ENCODE measurements around the gene SNX9.
A peak's percentile ranks its signal among the peaks of the same experiment; 100 is the strongest.

SNX9 gene

GRCh38 chr6:157954150-157955117, 131.4 kb downstream of the SNX9 start:
- H3K27ac ChIP-seq (ENCODE audit: low read length, poor library complexity, severe bottlenecking) = no peak overlapping the region

GRCh38 chr6:157955675-157956074, 132.6 kb downstream of the SNX9 start:
- Histone ChIP-seq H2BK15ac (ENCODE audit: low read depth, poor library complexity, severe bottlenecking) (no peak overlapping the region), H3K9me3 (ENCODE audit: control insufficient read depth, low read length) (peaks cover 28% of the 10 kb centered on the region), H3K18ac (ENCODE audit: low read depth in 1 of 2, low read length in 2 of 2) (no peak overlapping the region), H3K14ac (ENCODE audit: low read length in 2 of 2) (no peak overlapping the region), H3K36me3 (ENCODE audit: control insufficient read depth in 1 of 2, insufficient read depth in 2 of 2, low read depth in 1 of 2, low read length in 2 of 2) (no peaks in the 10 kb centered on the region), H2AFZ (ENCODE audit: low read depth, low read length) (no peak overlapping the region), H4K91ac (ENCODE audit: low read length) (no peak overlapping the region), H3K27ac (ENCODE audit: low read length, poor library complexity, severe bottlenecking) (no peak overlapping the region), H2BK120ac (ENCODE audit: low read depth, low read length) (no peak overlapping the region), H3K27me3 (ENCODE audit: control insufficient read depth in 1 of 2, insufficient read depth in 1 of 2, low read length in 2 of 2) (no peaks in the 10 kb centered on the region), H3K23ac (ENCODE audit: low read length in 2 of 2) (no peak overlapping the region), H4K8ac (ENCODE audit: low read length) (no peak overlapping the region), H3K4me3 (ENCODE audit: insufficient read depth in 1 of 2, low read depth in 1 of 2, low read length in 2 of 2) (no peak overlapping the region), H2BK12ac (ENCODE audit: low read length in 2 of 2) (no peak overlapping the region), H2BK5ac (ENCODE audit: low read depth, low read length, poor library complexity, severe bottlenecking) (no peak overlapping the region), H3K79me1 (replicated peaks; ENCODE audit: low read length, poor library complexity, severe bottlenecking) (no peaks in the 10 kb centered on the region), H3K9ac (ENCODE audit: low read length) (no peak overlapping the region), H2AK5ac (ENCODE audit: low read length, severe bottlenecking) (no peak overlapping the region), H3K4me2 (ENCODE audit: low read length, poor library complexity, severe bottlenecking) (no peak overlapping the region), H3K4me1 (ENCODE audit: control insufficient read depth, insufficient read depth, low read depth, low read length) (no peaks in the 10 kb centered on the region), H3K4ac (ENCODE audit: low read depth in 1 of 2, low read length in 2 of 2) (no peak overlapping the region)
- 97% methylated on average over 6 of the region's 6 CpGs for WGBS
- DNase-seq = no peak

More at GRCh38 chr6:157954150-157955117, 131.4 kb downstream of the SNX9 start:
- H3K36me3 ChIP-seq (ENCODE audit: control insufficient read depth in 1 of 2, insufficient read depth in 2 of 2, low read depth in 1 of 2, low read length in 2 of 2) = no peaks in the 10 kb centered on the region
- peaks cover 19% of the 10 kb centered on the region for H3K9me3 ChIP-seq (ENCODE audit: control insufficient read depth, low read length)
- no peak overlapping the region for H4K91ac ChIP-seq (ENCODE audit: low read length)
- H3K23ac ChIP-seq (ENCODE audit: low read length in 2 of 2) = no peak overlapping the region
- no peak for DNase-seq
- no peak overlapping the region for H3K4ac ChIP-seq (ENCODE audit: low read depth in 1 of 2, low read length in 2 of 2)
- no peak overlapping the region for H2AK5ac ChIP-seq (ENCODE audit: low read length, severe bottlenecking)
- no peak overlapping the region for H3K4me2 ChIP-seq (ENCODE audit: low read length, poor library complexity, severe bottlenecking)
- no peak overlapping the region for H2BK5ac ChIP-seq (ENCODE audit: low read depth, low read length, poor library complexity, severe bottlenecking)
- no peaks in the 10 kb centered on the region for H3K79me1 ChIP-seq (replicated peaks; ENCODE audit: low read length, poor library complexity, severe bottlenecking)
- H3K14ac ChIP-seq (ENCODE audit: low read length in 2 of 2) = peak overlapping the region in 1 of 2 experiments; percentile 41
- H2BK120ac ChIP-seq (ENCODE audit: low read depth, low read length) = no peak overlapping the region
- H2BK12ac ChIP-seq (ENCODE audit: low read length in 2 of 2) = no peak overlapping the region
- peak overlapping the region; percentile 55 for H3K9ac ChIP-seq (ENCODE audit: low read length)
- WGBS = 84% methylated on average over 33 of the region's 34 CpGs
- H2AFZ ChIP-seq (ENCODE audit: low read depth, low read length) = no peak overlapping the region
- no peak overlapping the region for H2BK15ac ChIP-seq (ENCODE audit: low read depth, poor library complexity, severe bottlenecking)
- no peak overlapping the region for H3K18ac ChIP-seq (ENCODE audit: low read depth in 1 of 2, low read length in 2 of 2)
- peak overlapping the region in 1 of 2 experiments; percentile 59 for H3K4me3 ChIP-seq (ENCODE audit: insufficient read depth in 1 of 2, low read depth in 1 of 2, low read length in 2 of 2)
- no peaks in the 10 kb centered on the region for H3K27me3 ChIP-seq (ENCODE audit: control insufficient read depth in 1 of 2, insufficient read depth in 1 of 2, low read length in 2 of 2)
- no peaks in the 10 kb centered on the region for H3K4me1 ChIP-seq (ENCODE audit: control insufficient read depth, insufficient read depth, low read depth, low read length)
- H4K8ac ChIP-seq (ENCODE audit: low read length) = no peak overlapping the region

GRCh38 chr6:157956171-157956730, 133.2 kb downstream of the SNX9 start:
- Histone ChIP-seq H2AK5ac (ENCODE audit: low read length, severe bottlenecking) (no peak overlapping the region), H3K4ac (ENCODE audit: low read depth in 1 of 2, low read length in 2 of 2) (no peak overlapping the region), H3K79me1 (replicated peaks; ENCODE audit: low read length, poor library complexity, severe bottlenecking) (no peaks in the 10 kb centered on the region), H2BK15ac (ENCODE audit: low read depth, poor library complexity, severe bottlenecking) (no peak overlapping the region), H3K4me1 (ENCODE audit: control insufficient read depth, insufficient read depth, low read depth, low read length) (no peaks in the 10 kb centered on the region), H3K4me2 (ENCODE audit: low read length, poor library complexity, severe bottlenecking) (no peak overlapping the region), H3K18ac (ENCODE audit: low read depth in 1 of 2, low read length in 2 of 2) (no peak overlapping the region), H3K36me3 (ENCODE audit: control insufficient read depth in 1 of 2, insufficient read depth in 2 of 2, low read depth in 1 of 2, low read length in 2 of 2) (no peaks in the 10 kb centered on the region), H3K4me3 (ENCODE audit: insufficient read depth in 1 of 2, low read depth in 1 of 2, low read length in 2 of 2) (no peak overlapping the region), H3K23ac (ENCODE audit: low read length in 2 of 2) (no peak overlapping the region), H2BK5ac (ENCODE audit: low read depth, low read length, poor library complexity, severe bottlenecking) (no peak overlapping the region), H3K9me3 (ENCODE audit: control insufficient read depth, low read length) (peaks cover 28% of the 10 kb centered on the region), H3K27me3 (ENCODE audit: control insufficient read depth in 1 of 2, insufficient read depth in 1 of 2, low read length in 2 of 2) (no peaks in the 10 kb centered on the region), H2BK12ac (ENCODE audit: low read length in 2 of 2) (no peak overlapping the region), H3K14ac (ENCODE audit: low read length in 2 of 2) (no peak overlapping the region), H3K27ac (ENCODE audit: low read length, poor library complexity, severe bottlenecking) (no peak overlapping the region), H2AFZ (ENCODE audit: low read depth, low read length) (no peak overlapping the region), H2BK120ac (ENCODE audit: low read depth, low read length) (no peak overlapping the region), H4K8ac (ENCODE audit: low read length) (no peak overlapping the region), H3K9ac (ENCODE audit: low read length) (no peak overlapping the region), H4K91ac (ENCODE audit: low read length) (no peak overlapping the region)
- WGBS = 89% methylated on average over 12 of the region's 12 CpGs
- DNase-seq = no peak

- Histone ChIP-seq H3K18ac (ENCODE audit: low read depth in 1 of 2, low read length in 2 of 2) (no peak overlapping the region), H2AK5ac (ENCODE audit: low read length, severe bottlenecking) (no peak overlapping the region), H3K36me3 (ENCODE audit: control insufficient read depth in 1 of 2, insufficient read depth in 2 of 2, low read depth in 1 of 2, low read length in 2 of 2) (no peaks in the 10 kb centered on the region), H2BK5ac (ENCODE audit: low read depth, low read length, poor library complexity, severe bottlenecking) (no peak overlapping the region), H2AFZ (ENCODE audit: low read depth, low read length) (no peak overlapping the region), H3K79me1 (replicated peaks; ENCODE audit: low read length, poor library complexity, severe bottlenecking) (no peaks in the 10 kb centered on the region), H3K9me3 (ENCODE audit: control insufficient read depth, low read length) (peaks cover 28% of the 10 kb centered on the region), H3K23ac (ENCODE audit: low read length in 2 of 2) (no peak overlapping the region), H2BK12ac (ENCODE audit: low read length in 2 of 2) (no peak overlapping the region), H2BK120ac (ENCODE audit: low read depth, low read length) (no peak overlapping the region), H4K8ac (ENCODE audit: low read length) (no peak overlapping the region), H3K4me1 (ENCODE audit: control insufficient read depth, insufficient read depth, low read depth, low read length) (peaks cover 2% of the 10 kb centered on the region), H3K27ac (ENCODE audit: low read length, poor library complexity, severe bottlenecking) (no peak overlapping the region), H3K27me3 (ENCODE audit: control insufficient read depth in 1 of 2, insufficient read depth in 1 of 2, low read length in 2 of 2) (no peaks in the 10 kb centered on the region), H3K9ac (ENCODE audit: low read length) (no peak overlapping the region), H4K91ac (ENCODE audit: low read length) (no peak overlapping the region), H3K4me2 (ENCODE audit: low read length, poor library complexity, severe bottlenecking) (no peak overlapping the region), H3K4me3 (ENCODE audit: insufficient read depth in 1 of 2, low read depth in 1 of 2, low read length in 2 of 2) (no peak overlapping the region), H3K14ac (ENCODE audit: low read length in 2 of 2) (no peak overlapping the region), H3K4ac (ENCODE audit: low read depth in 1 of 2, low read length in 2 of 2) (no peak overlapping the region), H2BK15ac (ENCODE audit: low read depth, poor library complexity, severe bottlenecking) (no peak overlapping the region)
- DNase-seq = no peak
- WGBS = no CpG with 5 or more reads among the region's 1 CpG
These were observed 136.6 kb downstream of the SNX9 start for GRCh38 chr6:157959451-157960227.
